ENCODE measurements around the gene SPTBN4.

DNA sequence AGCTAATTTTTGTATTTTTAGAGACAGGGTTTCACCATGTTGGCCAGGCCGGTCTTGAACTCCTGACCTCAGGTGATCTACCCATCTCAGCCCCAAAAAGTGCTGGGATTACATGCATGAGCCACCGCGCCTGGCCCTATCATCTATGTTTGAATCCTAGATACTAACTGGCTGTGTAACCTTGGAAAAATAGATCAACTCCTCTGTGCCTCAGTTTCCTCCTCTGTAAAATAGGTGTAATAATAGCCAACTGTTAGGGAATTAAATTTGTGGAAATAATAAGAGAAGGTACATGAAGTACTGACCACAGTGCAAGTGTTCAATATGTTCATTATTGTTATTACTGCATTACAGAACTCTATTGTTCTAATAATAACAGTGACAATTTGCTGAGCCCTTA lies 4.3 kb downstream of the SPTBN4 start:
- TF ChIP-seq POLR2AphosphoS5 (IDR thresholded peaks at IDR 0.05; ENCODE audit: low read depth, low read length) (no peak), POLR2A (IDR thresholded peaks at IDR 0.05; ENCODE audit: low read depth, low read length) (no peak), TAF1 (IDR thresholded peaks at IDR 0.05; ENCODE audit: borderline replicate concordance, low read depth, low read length) (no peak)
